Right atrium auricular region (tissue), 2 donors: ENCODE results near the gene ZC3H12A. TPM values are rescaled to one million over a fixed set of nuclear protein-coding genes. Genes with fewer than 3 reads are reported as not detected.

Experiments
- DNase-seq: peaks from one replicate; pipeline ENCODE4 v3.0.0-alpha.2; 2019; ENCODE audit warnings: low spot score
- H3K27ac ChIP-seq, 2 donors: fragments of 200-600 bp; sonication (generic); 1 replicate in 1 of 2; 2 replicates in 1 of 2; pipeline ENCODE4 v1.5.1; 2016 to 2019
- H3K27me3 ChIP-seq, 2 donors: fragments of 200-600 bp; sonication (generic); one replicate each; pipeline versions ENCODE4 v1.5.1 to v1.6.0; 2017 to 2019
- H3K36me3 ChIP-seq: fragments of 200-600 bp; sonication (generic); one replicate; pipeline ENCODE4 v1.5.1; 2016
- H3K4me1 ChIP-seq, 2 donors: fragments of 200-600 bp; sonication (generic); one replicate each; pipeline versions ENCODE4 v1.5.1 to v1.6.0; 2017 to 2019
- H3K4me3 ChIP-seq, 2 donors: fragments of 200-600 bp; sonication (generic); 1 replicate in 1 of 2; 2 replicates in 1 of 2; pipeline ENCODE4 v1.5.1; 2017 to 2019; ENCODE audit warnings: mild to moderate bottlenecking in 1 of 2, moderate library complexity in 1 of 2
- H3K9me3 ChIP-seq, 2 donors: fragments of 200-600 bp; sonication (generic); one replicate each; pipeline ENCODE4 v1.5.1; 2019
- total RNA-seq, 2 donors: library from RNA; depleted of rRNA; stranded (reverse); fragments of >200 nt; gene quantifications; one replicate each; pipeline ENCODE4 v1.1.0, GENCODE V29; 2016
- TF ChIP-seq, protein P1 (sequence below), 2 donors: fragments of 200-600 bp; sonication (generic); IDR thresholded peaks; one replicate each; pipeline ENCODE4 v1.5.1; 2019; ENCODE audit warnings: antibody characterized with exemption in 2 of 2

Gene ZC3H12A
- total RNA-seq, 2 donors from 2014 or later = 9.4 to 13.5 TPM

DNA sequence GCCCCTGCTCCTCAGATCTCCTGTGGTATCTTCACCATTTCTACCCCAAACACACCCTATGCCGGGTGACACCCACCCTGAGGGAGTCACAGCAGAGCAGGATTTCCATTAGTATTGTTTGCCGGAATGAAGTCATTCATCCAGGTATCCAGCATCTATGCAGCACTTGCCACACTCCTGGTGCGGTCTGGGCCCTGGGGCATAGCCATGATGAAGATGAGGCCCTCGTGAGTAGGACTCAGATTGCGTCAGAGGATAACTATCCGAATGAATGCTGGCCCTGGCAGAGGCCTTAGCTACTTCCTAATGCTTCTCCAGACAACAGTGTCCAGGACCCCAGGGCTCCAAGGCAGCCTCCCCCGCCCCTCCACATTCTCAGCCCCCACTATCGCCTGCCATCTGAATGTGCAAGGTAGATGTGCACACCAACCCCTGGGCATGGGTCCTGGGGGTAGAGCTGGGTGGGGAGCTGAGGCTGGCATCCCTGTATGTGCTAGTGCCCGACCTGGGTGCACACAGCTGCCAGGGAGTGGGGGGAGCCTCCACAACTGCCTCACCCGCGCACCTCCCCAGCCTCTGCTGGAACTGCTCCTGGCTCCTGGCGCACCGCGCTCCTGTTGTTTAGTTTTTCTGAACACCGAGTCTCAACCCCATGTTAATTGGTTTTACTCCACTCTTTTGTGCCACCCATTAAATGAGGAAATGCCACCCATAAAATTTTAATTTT, 25.5 kb upstream of the ZC3H12A start:
- Histone ChIP-seq H3K9me3 (no peaks in the 10 kb centered on the region), H3K27ac (no peak overlapping the region), H3K4me3 (no peak overlapping the region), H3K36me3 (no peaks in the 10 kb centered on the region), H3K4me1 (no peaks in the 10 kb centered on the region), H3K27me3 (no peaks in the 10 kb centered on the region)
- DNase-seq = no peak
- TF ChIP-seq, protein P1, sequence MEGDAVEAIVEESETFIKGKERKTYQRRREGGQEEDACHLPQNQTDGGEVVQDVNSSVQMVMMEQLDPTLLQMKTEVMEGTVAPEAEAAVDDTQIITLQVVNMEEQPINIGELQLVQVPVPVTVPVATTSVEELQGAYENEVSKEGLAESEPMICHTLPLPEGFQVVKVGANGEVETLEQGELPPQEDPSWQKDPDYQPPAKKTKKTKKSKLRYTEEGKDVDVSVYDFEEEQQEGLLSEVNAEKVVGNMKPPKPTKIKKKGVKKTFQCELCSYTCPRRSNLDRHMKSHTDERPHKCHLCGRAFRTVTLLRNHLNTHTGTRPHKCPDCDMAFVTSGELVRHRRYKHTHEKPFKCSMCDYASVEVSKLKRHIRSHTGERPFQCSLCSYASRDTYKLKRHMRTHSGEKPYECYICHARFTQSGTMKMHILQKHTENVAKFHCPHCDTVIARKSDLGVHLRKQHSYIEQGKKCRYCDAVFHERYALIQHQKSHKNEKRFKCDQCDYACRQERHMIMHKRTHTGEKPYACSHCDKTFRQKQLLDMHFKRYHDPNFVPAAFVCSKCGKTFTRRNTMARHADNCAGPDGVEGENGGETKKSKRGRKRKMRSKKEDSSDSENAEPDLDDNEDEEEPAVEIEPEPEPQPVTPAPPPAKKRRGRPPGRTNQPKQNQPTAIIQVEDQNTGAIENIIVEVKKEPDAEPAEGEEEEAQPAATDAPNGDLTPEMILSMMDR (IDR thresholded peaks at IDR 0.05) = no peak

- Histone ChIP-seq H3K36me3 (no peaks in the 10 kb centered on the region), H3K27ac (no peak overlapping the region), H3K4me3 (no peak overlapping the region), H3K4me1 (peaks cover 0 to 5% of the 10 kb centered on the region in 2 donors), H3K27me3 (no peaks in the 10 kb centered on the region), H3K9me3 (no peaks in the 10 kb centered on the region)
- DNase-seq = no peak
- TF ChIP-seq, protein P1 (IDR thresholded peaks at IDR 0.05) = no peak
Measured at GRCh38 chr1:37449936-37450335, 24.4 kb upstream of the ZC3H12A start.

GRCh38 chr1:37452416-37452815, 22.0 kb upstream of the ZC3H12A start:
- no peaks in the 10 kb centered on the region for H3K36me3 ChIP-seq
- H3K27me3 ChIP-seq = no peaks in the 10 kb centered on the region
- TF ChIP-seq, protein P1 (IDR thresholded peaks at IDR 0.05) = no peak
- no peak overlapping the region for H3K27ac ChIP-seq
- no peak for DNase-seq
- no peak overlapping the region for H3K4me3 ChIP-seq
- H3K4me1 ChIP-seq = peaks cover 0 to 10% of the 10 kb centered on the region in 2 donors
- H3K9me3 ChIP-seq = no peaks in the 10 kb centered on the region

DNA sequence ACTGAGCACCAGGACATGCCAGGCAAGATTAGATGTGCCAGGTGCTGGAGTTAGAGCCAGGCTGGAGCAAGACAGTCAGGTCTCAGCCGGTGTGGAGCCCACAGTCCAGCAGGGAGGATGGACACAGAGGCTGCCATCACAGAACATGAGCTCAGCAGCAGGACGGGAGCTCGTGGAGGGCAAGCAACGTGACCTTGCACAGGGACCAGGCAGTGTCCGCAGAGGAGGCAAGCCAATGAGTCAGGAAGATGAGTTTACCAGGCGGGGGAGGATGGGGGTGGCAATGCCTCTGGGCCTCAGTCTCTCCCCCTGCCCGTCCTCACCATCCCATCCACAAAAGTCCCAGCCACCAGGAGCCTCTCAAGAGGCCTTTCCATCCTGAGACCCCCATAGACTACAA, 20.7 kb upstream of the ZC3H12A start:
- no peak overlapping the region for H3K27ac ChIP-seq
- no peak overlapping the region for H3K4me3 ChIP-seq
- no peak for DNase-seq
- TF ChIP-seq, protein P1 (IDR thresholded peaks at IDR 0.05) = no peak
- peaks cover 0 to 10% of the 10 kb centered on the region in 2 donors for H3K4me1 ChIP-seq
- H3K36me3 ChIP-seq = no peaks in the 10 kb centered on the region
- H3K9me3 ChIP-seq = no peaks in the 10 kb centered on the region
- no peaks in the 10 kb centered on the region for H3K27me3 ChIP-seq

- Histone ChIP-seq H3K4me3 (no peak overlapping the region), H3K9me3 (no peaks in the 10 kb centered on the region), H3K27ac (peak overlapping the region; percentile 50), H3K36me3 (no peaks in the 10 kb centered on the region), H3K27me3 (no peaks in the 10 kb centered on the region), H3K4me1 (peaks cover 0 to 10% of the 10 kb centered on the region in 2 donors)
- no peak for DNase-seq
- TF ChIP-seq, protein P1 (IDR thresholded peaks at IDR 0.05) = no peak
Measured at GRCh38 chr1:37455516-37455915, 18.9 kb upstream of the ZC3H12A start.

GRCh38 chr1:37456614-37457013, 17.8 kb upstream of the ZC3H12A start:
- no peaks in the 10 kb centered on the region for H3K27me3 ChIP-seq
- H3K27ac ChIP-seq = no peak overlapping the region
- H3K9me3 ChIP-seq = no peaks in the 10 kb centered on the region
- H3K36me3 ChIP-seq = no peaks in the 10 kb centered on the region
- no peak overlapping the region for H3K4me3 ChIP-seq
- H3K4me1 ChIP-seq = peaks cover 0 to 10% of the 10 kb centered on the region in 2 donors
- no peak for DNase-seq
- TF ChIP-seq, protein P1 (IDR thresholded peaks at IDR 0.05) = no peak
